Activated CD8-positive, alpha-beta T cell treated with anti-CD3 and anti-CD28 coated beads for 36 hours (primary cell): ENCODE results near the gene HTR6. TPM values are rescaled to one million over a fixed set of nuclear protein-coding genes. Genes with fewer than 3 reads are reported as not detected.

Source experiments
- ATAC-seq: fragments of 200-7000 bp; cut with Tn5 transposase; one replicate; pipeline ENCODE4 v1.10.0; 2021; ENCODE audit warnings: mild to moderate bottlenecking, moderate library complexity
- CTCF ChIA-PET: fragments of 350-600 bp; sonication (Branson Sonifier 250); formaldehyde crosslinking; loops from one replicate; lab custom pipeline; 2021; ENCODE audit warnings: antibody characterized with exemption; lab: Charles Lee
- POLR2A ChIA-PET: fragments of 350-600 bp; sonication (Branson Sonifier 250); formaldehyde crosslinking; loops from one replicate; lab custom pipeline; 2021; ENCODE audit warnings: antibody characterized with exemption; lab: Charles Lee
- DNase-seq: peaks from one replicate; pipeline ENCODE4 v3.0.0-alpha.2; 2020
- H3K27ac Mint-ChIP-seq: one replicate; pipeline ENCODE4 v1.8.0; 2021; ENCODE audit warnings: mild to moderate bottlenecking, mixed read lengths
- H3K27me3 Mint-ChIP-seq: one replicate; pipeline ENCODE4 v1.8.0; 2021; ENCODE audit warnings: mixed read lengths
- H3K36me3 Mint-ChIP-seq: one replicate; pipeline ENCODE4 v1.8.0; 2021; ENCODE audit warnings: low read depth, mixed read lengths
- H3K4me1 Mint-ChIP-seq: one replicate; pipeline ENCODE4 v1.8.0; 2021; ENCODE audit warnings: low read depth, mixed read lengths
- H3K4me3 Mint-ChIP-seq: one replicate; pipeline ENCODE4 v1.8.0; 2021; ENCODE audit warnings: mild to moderate bottlenecking, moderate library complexity, mixed read lengths
- H3K9me3 Mint-ChIP-seq: one replicate; pipeline ENCODE4 v1.8.0; 2021; ENCODE audit warnings: mixed read lengths
- CTCF ChIP-seq: fragments of 200-600 bp; IDR thresholded peaks from one replicate; pipeline ENCODE4 v1.8.0; 2022; ENCODE audit warnings: antibody characterized with exemption, mild to moderate bottlenecking
- intact Hi-C: fragments of 100-400 bp; cut with micrococcal nuclease; formaldehyde crosslinking; loops from one replicate; pipeline ENCODE4 v1.10.0; 2022
- total RNA-seq, 2 experiments: library from RNA; stranded (reverse); gene quantifications; one replicate each; pipeline ENCODE4 v1.2.3, GENCODE V29; 2021

HTR6 gene
- total RNA-seq, 2 experiments from 2014 or later = not detected

GRCh38 chr1:19704247-19705113 is 39.8 kb downstream of the HTR6 start:
- TF ChIP-seq CTCF = peak; percentile 91
- POLR2A ChIA-PET = interaction anchor here (1.5 kb wide), 1 partner anchor 17 kb away, joined by 4 read pairs; no protein-coding TSS in a partner anchor
- no peaks in the 10 kb centered on the region for H3K9me3 Mint-ChIP-seq
- H3K36me3 Mint-ChIP-seq = peaks cover 5% of the 10 kb centered on the region
- peaks cover 2% of the 10 kb centered on the region for H3K4me1 Mint-ChIP-seq
- no peaks in the 10 kb centered on the region for H3K27me3 Mint-ChIP-seq
- CTCF ChIA-PET = interaction anchor here (0.6 to 7.6 kb wide), 28 partner anchors 8 to 312 kb away, joined by 3 to 137 read pairs (median 4); partner anchors contain the start of gene HTR6
- intact Hi-C loops = loop anchor here (2.0 kb wide), 1 partner anchor 44 kb away; no protein-coding TSS in a partner anchor
- DNase-seq (peak; percentile 61), ATAC-seq (peak; percentile 88)
- no peak overlapping the region for H3K4me3 Mint-ChIP-seq
- no peak overlapping the region for H3K27ac Mint-ChIP-seq

- Mint-ChIP-seq H3K4me3 (no peak overlapping the region), H3K27me3 (no peaks in the 10 kb centered on the region), H3K4me1 (peaks cover 5% of the 10 kb centered on the region), H3K27ac (no peak overlapping the region), H3K36me3 (peaks cover 3% of the 10 kb centered on the region), H3K9me3 (no peaks in the 10 kb centered on the region)
- ChIA-PET CTCF (interaction anchor here (1.0 to 7.6 kb wide), 14 partner anchors 9 to 236 kb away, joined by 3 to 137 read pairs (median 6); no protein-coding TSS in a partner anchor), POLR2A (no interaction called here)
- intact Hi-C loops = loop anchor here (2.0 kb wide), 1 partner anchor 45 kb away; no protein-coding TSS in a partner anchor
- no peak for TF ChIP-seq CTCF
- ATAC-seq (no peak), DNase-seq (no peak)
Observed at GRCh38 chr1:19705464-19705863, 40.8 kb downstream of the HTR6 start.

GRCh38 chr1:19706136-19706535 is 41.5 kb downstream of the HTR6 start:
- DNase-seq (no peak), ATAC-seq (no peak)
- Mint-ChIP-seq H3K27ac (no peak overlapping the region), H3K27me3 (no peaks in the 10 kb centered on the region), H3K4me3 (no peak overlapping the region), H3K9me3 (no peaks in the 10 kb centered on the region), H3K4me1 (peaks cover 12% of the 10 kb centered on the region), H3K36me3 (peaks cover 2% of the 10 kb centered on the region)
- intact Hi-C loops = no loop called here
- ChIA-PET POLR2A (no interaction called here), CTCF (interaction anchor here (0.7 to 7.6 kb wide), 8 partner anchors 9 to 495 kb away, joined by 3 to 137 read pairs (median 6); no protein-coding TSS in a partner anchor)
- TF ChIP-seq CTCF = no peak

- Mint-ChIP-seq H3K9me3 (no peaks in the 10 kb centered on the region), H3K27ac (no peak overlapping the region), H3K27me3 (no peaks in the 10 kb centered on the region), H3K36me3 (peaks cover 2% of the 10 kb centered on the region), H3K4me3 (no peak overlapping the region), H3K4me1 (peaks cover 17% of the 10 kb centered on the region)
- POLR2A ChIA-PET = no interaction called here
- no peak for DNase-seq
- CTCF ChIA-PET = interaction anchor here (7.6 kb wide), 1 partner anchor 47 kb away, joined by 137 read pairs; no protein-coding TSS in a partner anchor
- no peak for TF ChIP-seq CTCF
- ATAC-seq = no peak
- intact Hi-C loops = no loop called here
Observed at GRCh38 chr1:19708567-19709110, 44.0 kb downstream of the HTR6 start.
